ENCODE measurements around the gene SDSL.

The SDSL gene

GRCh38 chr12:113452458-113452857 is 30.3 kb downstream of the SDSL start:
- DNase-seq: no peak

GRCh38 chr12:113453330-113453729 is 31.1 kb downstream of the SDSL start:
- DNase-seq: no peak

GRCh38 chr12:113456199-113456598 is 34.0 kb downstream of the SDSL start:
- DNase-seq: no peak

GRCh38 chr12:113456761-113457160 is 34.6 kb downstream of the SDSL start:
- no peak for DNase-seq

- no peak for DNase-seq
These were observed 35.0 kb downstream of the SDSL start for GRCh38 chr12:113457185-113457584.

GRCh38 chr12:113457710-113458109 is 35.5 kb downstream of the SDSL start:
- no peak for DNase-seq

- no peak for DNase-seq
These were observed 37.8 kb downstream of the SDSL start for GRCh38 chr12:113459981-113460380.

- no peak for DNase-seq
These were observed 39.5 kb downstream of the SDSL start for GRCh38 chr12:113461666-113462065.

- peak; percentile 37 for DNase-seq
These were observed 40.1 kb downstream of the SDSL start for GRCh38 chr12:113462117-113462774.

- no peak for DNase-seq
These were observed 41.0 kb downstream of the SDSL start for GRCh38 chr12:113462998-113463745.

GRCh38 chr12:113463746-113464451 is 41.7 kb downstream of the SDSL start:
- no peak for DNase-seq

GRCh38 chr12:113464452-113464775 is 42.2 kb downstream of the SDSL start:
- DNase-seq: no peak

GRCh38 chr12:113464852-113465719 is 42.9 kb downstream of the SDSL start:
- DNase-seq: no peak

GRCh38 chr12:113465808-113466453 is 43.8 kb downstream of the SDSL start:
- no peak for DNase-seq

- DNase-seq: no peak
These were observed 44.4 kb downstream of the SDSL start for GRCh38 chr12:113466454-113467141.

- DNase-seq: no peak
These were observed 44.9 kb downstream of the SDSL start for GRCh38 chr12:113467142-113467501.

GRCh38 chr12:113467502-113468364 is 45.6 kb downstream of the SDSL start:
- no peak for DNase-seq

- no peak for DNase-seq
These were observed 46.4 kb downstream of the SDSL start for GRCh38 chr12:113468365-113469223.

GRCh38 chr12:113469224-113469948 is 47.2 kb downstream of the SDSL start:
- DNase-seq: no peak
